ENCODE measurements around the gene TOMM40L.

GRCh38 chr1:161261261-161262235 is 35.7 kb downstream of the TOMM40L start:
- TF ChIP-seq POLR2A (IDR thresholded peaks at IDR 0.05) (no peak), EP300 (IDR thresholded peaks at IDR 0.05) (no peak)
- TF ChIP-seq, protein P1, sequence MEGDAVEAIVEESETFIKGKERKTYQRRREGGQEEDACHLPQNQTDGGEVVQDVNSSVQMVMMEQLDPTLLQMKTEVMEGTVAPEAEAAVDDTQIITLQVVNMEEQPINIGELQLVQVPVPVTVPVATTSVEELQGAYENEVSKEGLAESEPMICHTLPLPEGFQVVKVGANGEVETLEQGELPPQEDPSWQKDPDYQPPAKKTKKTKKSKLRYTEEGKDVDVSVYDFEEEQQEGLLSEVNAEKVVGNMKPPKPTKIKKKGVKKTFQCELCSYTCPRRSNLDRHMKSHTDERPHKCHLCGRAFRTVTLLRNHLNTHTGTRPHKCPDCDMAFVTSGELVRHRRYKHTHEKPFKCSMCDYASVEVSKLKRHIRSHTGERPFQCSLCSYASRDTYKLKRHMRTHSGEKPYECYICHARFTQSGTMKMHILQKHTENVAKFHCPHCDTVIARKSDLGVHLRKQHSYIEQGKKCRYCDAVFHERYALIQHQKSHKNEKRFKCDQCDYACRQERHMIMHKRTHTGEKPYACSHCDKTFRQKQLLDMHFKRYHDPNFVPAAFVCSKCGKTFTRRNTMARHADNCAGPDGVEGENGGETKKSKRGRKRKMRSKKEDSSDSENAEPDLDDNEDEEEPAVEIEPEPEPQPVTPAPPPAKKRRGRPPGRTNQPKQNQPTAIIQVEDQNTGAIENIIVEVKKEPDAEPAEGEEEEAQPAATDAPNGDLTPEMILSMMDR (IDR thresholded peaks at IDR 0.05): no peak

Data from gastroesophageal sphincter (tissue), 3 donors.